NCI-H1048 (cell line): ENCODE results near the gene FYN.
"Not testable (repeated sequence)": the region's sequence is repeated elsewhere in the genome, so short reads cannot be mapped to it uniquely, and the experiment has no call there.

Experiments
- DNase-seq: peaks from one replicate; lab custom pipeline; 2025; lab: John Stamatoyannopoulos, UW

Gene FYN

GRCh38 chr6:111873178-111874024, at the start of gene FYN:
TSS of gene FYN (minus strand) at chr6:111873452. CDS start at chr6:111720051, 153,401 bp downstream.
- peak; percentile 92 for DNase-seq

GRCh38 chr6:111922454-111923297, 49.4 kb upstream of the FYN start:
- no peak for DNase-seq

DNA sequence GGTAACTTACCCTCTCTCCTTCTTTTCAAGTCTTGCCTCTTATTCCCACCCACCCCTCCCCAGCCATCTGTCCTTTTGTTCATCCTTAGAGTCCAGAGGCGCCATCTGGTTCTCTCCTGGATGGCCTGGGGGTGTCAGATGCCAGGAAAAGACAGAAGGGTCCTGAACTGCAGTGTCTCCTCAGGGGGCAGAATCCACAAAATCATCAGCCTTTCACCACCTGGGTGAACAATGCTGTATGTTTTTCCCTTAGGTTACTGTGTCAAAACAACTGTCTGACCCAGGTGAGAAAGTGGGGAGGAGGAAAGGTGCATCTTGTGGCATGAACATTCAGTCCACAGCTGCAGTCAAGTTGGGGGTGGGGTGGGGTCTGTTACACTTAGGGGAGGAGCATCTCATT, 47.9 kb upstream of the FYN start:
- DNase-seq: no peak

- DNase-seq: no peak
Measured at GRCh38 chr6:111920578-111920977, 47.3 kb upstream of the FYN start.

- no peak for DNase-seq
Measured at GRCh38 chr6:111918825-111919224, 45.6 kb upstream of the FYN start.

GRCh38 chr6:111916747-111917146, 43.5 kb upstream of the FYN start:
- DNase-seq: no peak

DNA sequence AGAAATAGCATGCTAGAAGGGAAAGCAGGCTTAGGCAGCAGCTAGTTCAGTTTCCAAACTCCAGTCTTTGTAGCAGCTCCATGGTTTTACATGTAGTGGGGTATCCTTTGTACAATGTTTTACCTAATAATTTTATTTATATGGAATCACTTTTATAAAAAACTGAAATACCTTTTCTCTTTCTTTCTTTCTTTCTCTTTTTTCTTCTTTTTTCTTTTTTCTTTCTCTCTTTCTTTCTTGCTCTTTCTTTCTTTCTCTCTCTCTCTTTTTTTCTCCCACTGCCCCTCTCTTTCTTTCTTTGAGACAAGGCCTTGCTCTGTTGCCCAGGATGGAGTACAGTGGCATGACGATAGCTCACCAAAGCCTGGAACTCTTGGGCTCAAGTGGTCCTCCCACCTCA, 41.4 kb upstream of the FYN start:
- no peak for DNase-seq

DNA sequence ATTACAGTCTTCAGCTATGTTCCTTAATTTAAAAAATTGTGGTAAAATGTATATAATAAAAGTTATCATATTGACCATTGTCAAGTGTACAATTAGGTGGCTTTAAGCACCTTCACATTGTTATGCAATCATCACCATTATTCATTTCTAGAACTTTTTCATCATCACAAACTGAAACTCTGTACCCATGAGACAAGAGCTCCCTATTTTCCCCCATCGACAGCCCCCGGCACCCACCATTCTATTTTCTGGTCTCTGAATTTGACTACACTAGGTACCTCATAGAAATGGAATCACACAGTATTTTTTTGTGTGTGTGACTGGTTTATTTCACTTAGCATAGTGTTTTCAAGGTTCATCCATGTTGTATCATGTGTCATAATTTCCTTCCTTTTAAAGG, 39.7 kb upstream of the FYN start:
- DNase-seq: no peak

DNA sequence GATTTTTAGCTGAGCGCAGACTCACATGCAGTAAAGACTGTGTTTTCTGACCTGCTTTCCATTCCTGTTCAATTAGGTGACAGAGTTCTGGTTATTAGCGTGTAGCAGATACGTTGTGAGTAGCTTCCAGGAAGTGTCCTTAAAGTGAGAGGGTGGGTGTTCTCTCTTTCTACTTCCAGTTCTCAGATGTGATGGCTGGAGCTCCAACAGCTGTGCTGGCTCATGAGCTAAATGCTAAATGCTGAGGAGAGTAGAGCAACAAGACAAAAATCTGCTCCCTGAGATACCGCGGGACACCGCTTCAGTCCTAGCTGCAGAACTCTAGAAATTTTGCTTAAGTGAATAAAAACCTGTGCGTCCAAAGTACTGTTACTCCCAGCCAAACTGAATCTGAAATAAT, 38.2 kb upstream of the FYN start:
- DNase-seq: no peak

- no peak for DNase-seq
Measured at GRCh38 chr6:111909238-111909637, 36.0 kb upstream of the FYN start.

DNA sequence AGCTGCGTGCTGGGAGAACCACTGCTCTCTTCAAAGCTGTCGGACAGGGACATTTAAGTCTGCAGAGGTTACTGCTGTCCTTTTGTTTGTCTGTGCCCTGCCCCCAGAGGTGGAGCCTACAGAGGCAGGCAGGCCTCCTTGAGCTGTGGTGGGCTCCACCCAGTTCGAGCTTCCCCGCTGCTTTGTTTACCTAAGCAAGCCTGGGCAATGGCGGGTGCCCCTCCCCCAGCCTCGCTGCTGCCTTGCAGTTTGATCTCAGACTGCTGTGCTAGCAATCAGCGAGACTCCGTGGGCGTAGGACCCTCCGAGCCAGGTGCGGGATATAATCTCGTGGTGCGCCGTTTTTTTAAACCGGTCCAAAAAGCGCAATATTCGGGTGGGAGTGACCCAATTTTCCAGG, 35.1 kb upstream of the FYN start:
- DNase-seq: not testable (repeated sequence)

GRCh38 chr6:111900735-111901134, 27.5 kb upstream of the FYN start:
- no peak for DNase-seq

GRCh38 chr6:111899531-111899930, 26.3 kb upstream of the FYN start:
- no peak for DNase-seq

- no peak for DNase-seq
Measured at GRCh38 chr6:111898452-111898851, 25.2 kb upstream of the FYN start.

DNA sequence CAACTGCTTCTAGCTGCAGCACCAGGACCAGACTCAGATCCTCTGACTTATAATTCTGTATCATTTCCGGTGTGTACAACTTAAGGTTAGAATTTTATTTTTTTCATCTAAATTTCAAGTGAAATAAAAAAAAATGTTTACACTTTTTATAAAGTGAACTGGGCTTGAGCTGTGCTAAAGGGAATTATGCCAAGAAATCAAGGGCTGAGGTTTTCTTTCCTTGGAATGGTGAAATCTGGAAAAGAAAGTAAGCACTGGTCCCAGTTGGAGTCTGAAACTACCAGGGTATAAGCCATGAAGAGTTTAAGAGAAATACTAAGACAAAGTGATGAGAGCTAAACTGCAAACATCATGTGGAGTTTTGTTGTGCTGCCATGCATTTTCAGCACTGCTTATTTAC, 21.7 kb upstream of the FYN start:
- DNase-seq: no peak

- DNase-seq: no peak
Measured at GRCh38 chr6:111894272-111894671, 21.0 kb upstream of the FYN start.

DNA sequence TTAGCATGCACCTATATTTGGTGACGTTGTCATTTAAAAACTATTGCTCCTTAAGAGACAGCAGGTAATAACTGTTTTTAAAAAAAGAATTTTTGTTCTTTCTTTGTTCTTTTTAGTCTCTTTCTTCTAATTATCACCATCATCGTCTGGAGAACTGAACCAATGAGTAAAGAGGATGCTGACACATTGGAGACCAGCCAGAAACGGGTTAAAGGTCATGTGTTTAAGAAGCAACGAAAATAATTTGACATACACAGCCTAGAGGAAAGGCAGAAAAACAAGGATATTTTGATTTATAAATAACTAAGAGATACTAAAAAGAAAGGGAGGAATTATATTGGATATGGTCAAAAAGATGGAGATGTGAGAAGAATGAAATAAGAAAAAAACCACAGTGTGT, 19.2 kb upstream of the FYN start:
- DNase-seq: no peak

- DNase-seq: no peak
Measured at GRCh38 chr6:111890988-111891387, 17.7 kb upstream of the FYN start.

GRCh38 chr6:111888928-111889695, 15.9 kb upstream of the FYN start:
- no peak for DNase-seq

GRCh38 chr6:111886793-111887192, 13.5 kb upstream of the FYN start:
- DNase-seq: not testable (repeated sequence)

GRCh38 chr6:111885373-111886027, 12.2 kb upstream of the FYN start:
- DNase-seq: no peak

DNA sequence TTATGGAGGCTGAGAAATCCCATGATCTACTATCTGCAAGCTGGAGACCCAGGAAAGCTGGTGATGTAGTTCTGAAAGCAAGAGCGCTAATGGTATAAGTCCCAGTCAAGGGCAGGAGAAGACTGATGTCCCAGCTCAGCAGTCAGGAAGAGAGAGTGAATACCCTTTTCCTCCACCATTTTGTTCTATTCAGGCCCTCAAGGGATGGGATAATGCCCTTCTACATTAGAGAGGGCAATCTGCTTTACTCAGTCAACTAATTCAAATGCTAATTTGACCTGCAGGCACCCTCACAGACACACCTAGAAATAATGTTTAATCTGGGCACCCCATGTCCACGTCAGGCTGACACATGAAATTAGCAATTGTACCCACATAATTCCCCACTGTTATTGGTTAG, 10.8 kb upstream of the FYN start:
- DNase-seq: no peak
